NCI-H1092 (cell line): ENCODE measurements around the gene DTYMK.
"Not testable (repeated sequence)": the region's sequence is repeated elsewhere in the genome, so short reads cannot be mapped to it uniquely, and the experiment has no call there.

Source experiments
- DNase-seq: peaks from one replicate; lab custom pipeline; 2025; lab: John Stamatoyannopoulos, UW

DTYMK gene

DNA sequence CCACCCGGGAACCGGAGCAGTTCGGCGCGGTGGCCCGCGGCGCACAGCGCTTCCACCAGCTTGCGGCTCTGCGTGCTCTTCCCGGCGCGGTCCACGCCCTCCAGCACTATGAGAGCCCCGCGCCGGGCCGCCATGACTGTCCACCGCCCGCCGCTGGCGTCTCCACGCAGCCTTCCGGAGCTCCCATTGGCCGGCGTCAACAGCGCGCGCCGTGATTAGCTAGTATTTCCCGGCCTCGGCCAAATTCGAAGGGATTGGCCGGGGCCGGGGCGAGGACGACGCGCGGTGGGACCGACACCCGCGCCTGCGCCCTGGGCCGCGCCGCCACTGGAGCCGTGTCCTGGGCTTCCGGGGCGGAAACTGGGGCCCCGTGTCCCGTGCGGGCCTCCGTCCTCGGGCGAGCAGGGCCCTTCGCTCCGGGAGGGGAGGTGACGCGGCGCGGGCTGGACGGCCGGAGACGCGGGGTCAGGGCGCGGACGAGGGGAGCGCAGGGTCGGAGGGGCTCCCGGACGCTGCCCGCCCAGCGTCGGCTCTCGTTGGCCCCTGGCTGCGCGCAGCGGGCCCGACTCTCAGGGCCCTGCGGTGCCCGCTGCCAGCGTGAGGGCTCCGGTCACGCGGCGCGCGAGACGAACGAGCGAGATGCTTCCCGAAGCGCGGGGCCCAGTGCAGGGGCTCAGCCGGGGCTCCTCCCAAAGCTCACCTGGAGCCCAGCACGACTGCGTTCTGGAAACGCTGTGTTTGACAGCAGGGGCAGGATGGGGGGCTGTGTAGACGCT lies at the start of gene DTYMK:
Gene DTYMK (minus strand): TSS at position 166 of the 776 bp plus-strand sequence. CDS start 32 bp downstream, at position 134.
- DNase-seq, result peak; percentile 86

- no peak for DNase-seq
Measured at GRCh38 chr2:241736111-241736510, 49.5 kb upstream of the DTYMK start.

DNA sequence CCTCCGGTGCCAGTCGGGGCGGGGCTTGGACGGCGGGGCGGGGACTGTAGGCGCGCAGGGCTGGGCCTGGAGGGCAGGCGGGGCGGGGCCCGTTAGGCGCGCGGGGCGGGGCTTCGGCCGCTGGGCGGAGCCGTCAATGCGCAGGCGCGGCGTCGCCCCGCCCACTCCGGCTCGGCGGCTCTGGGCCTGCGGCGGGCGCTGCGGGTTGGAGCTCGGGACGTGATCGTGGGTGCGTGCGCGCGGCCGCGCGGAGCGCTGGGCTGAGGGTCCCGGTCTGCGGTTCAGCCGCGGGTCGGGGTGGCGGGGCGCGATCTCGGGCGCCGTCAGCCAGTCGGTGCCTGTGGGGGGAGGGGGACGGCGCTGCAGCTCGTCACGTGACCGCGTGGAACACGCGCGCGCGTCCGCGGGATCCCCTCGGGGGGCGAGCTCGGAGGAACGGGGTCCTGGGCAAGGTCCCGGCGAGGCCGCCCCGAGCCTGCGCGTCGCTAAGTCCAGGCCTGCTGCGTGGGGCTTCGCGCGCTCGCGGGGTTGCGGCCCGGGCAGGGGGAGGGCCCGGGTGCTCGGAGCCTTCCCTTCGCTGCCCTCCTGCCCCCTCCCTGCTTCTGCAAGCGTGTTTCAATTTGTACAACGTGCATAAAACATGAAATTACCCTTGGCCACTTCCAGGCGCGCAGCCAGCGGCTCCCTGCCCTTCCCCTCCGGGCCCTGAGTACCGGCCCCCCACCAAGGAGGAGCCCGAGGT lies 48.0 kb upstream of the DTYMK start, which contains the start of gene D2HGDH:
Gene D2HGDH (plus strand): TSS at position 164 of the 742 bp plus-strand sequence. CDS start 595 bp downstream, outside the sequence.
- peak; percentile 66 for DNase-seq

- no peak for DNase-seq
Measured at GRCh38 chr2:241734208-241734466, 47.5 kb upstream of the DTYMK start.

- no peak for DNase-seq
Measured at GRCh38 chr2:241733391-241734207, 47.0 kb upstream of the DTYMK start.

GRCh38 chr2:241732513-241733186 lies 46.0 kb upstream of the DTYMK start:
- DNase-seq, result not testable (repeated sequence)

- DNase-seq, result no peak
Measured at GRCh38 chr2:241730671-241731293, 44.2 kb upstream of the DTYMK start.

DNA sequence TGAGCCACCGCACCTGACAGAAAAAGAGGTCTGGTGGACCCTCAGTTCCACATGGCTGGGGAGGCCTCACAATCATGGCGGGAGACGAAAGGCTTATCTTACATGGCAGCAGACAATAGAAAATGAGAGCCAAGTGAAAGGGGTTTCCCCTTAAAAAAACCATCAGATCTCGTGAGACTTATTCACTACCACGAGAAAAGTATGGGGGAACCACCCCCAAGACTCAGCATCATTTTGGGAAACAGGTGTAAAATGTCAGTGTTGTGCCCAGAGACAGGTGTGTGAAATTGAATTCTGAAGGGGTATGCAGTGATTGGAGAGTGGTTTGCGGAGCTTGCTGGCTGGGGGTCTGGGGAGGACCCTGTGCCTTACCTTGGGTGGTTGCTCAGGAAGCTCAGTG lies 43.3 kb upstream of the DTYMK start:
- DNase-seq, result no peak

- no peak for DNase-seq
Measured at GRCh38 chr2:241728627-241729026, 42.0 kb upstream of the DTYMK start.

GRCh38 chr2:241728000-241728399 lies 41.4 kb upstream of the DTYMK start:
- no peak for DNase-seq

GRCh38 chr2:241726459-241726858 lies 39.8 kb upstream of the DTYMK start:
- DNase-seq, result no peak

DNA sequence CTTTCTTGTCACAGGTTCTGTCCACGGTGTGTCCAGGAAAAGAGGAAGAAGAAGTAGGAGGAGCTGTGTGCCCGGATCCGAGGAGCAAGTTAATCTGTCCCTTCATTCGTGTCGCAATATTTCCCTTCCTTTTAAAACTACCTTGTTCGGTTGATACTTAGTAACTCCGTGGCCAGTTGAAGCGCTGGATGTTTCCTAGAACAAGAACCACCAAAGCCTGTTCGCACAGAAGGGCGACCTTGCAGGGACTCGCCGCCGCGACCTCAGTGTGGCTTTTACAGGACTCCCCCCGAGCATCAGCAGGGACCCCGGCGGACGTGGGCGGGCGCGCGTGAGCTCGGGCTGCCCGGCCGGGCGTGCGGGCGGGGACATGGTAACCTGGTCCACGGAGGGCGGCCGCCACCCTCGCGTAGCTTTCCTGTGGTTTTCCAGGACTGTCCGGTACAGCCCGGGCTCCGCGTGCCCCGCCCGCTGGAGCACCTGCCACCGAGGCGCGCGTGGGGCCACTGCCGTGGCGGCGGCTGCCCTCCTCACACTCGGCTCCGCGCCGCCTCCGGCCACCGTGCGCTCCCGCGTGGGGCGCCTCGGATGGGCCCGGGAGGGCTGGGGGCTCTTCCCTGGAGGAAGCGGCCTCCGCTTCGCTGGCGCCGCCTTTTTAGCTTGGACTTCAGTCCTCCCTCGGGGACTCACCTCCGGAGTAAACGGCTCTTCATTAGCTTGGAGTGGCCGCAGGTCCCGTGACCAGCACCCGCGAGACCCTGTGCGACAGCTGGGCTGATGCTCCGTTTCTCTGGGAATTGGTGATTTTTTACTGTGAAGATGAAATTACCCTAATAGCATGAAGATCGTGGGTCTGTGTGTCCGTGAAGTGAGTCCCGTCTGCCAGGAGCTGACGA lies 38.6 kb upstream of the DTYMK start:
- DNase-seq, result no peak

- DNase-seq, result no peak
Measured at GRCh38 chr2:241724259-241724974, 37.8 kb upstream of the DTYMK start.

- no peak for DNase-seq
Measured at GRCh38 chr2:241722896-241723454, 36.4 kb upstream of the DTYMK start.

GRCh38 chr2:241721852-241722251 lies 35.2 kb upstream of the DTYMK start:
- no peak for DNase-seq

- no peak for DNase-seq
Measured at GRCh38 chr2:241720560-241720959, 33.9 kb upstream of the DTYMK start.

GRCh38 chr2:241720099-241720498 lies 33.5 kb upstream of the DTYMK start:
- DNase-seq, result no peak

- no peak for DNase-seq
Measured at GRCh38 chr2:241719093-241719492, 32.5 kb upstream of the DTYMK start.

- no peak for DNase-seq
Measured at GRCh38 chr2:241708879-241709278, 22.3 kb upstream of the DTYMK start.

DNA sequence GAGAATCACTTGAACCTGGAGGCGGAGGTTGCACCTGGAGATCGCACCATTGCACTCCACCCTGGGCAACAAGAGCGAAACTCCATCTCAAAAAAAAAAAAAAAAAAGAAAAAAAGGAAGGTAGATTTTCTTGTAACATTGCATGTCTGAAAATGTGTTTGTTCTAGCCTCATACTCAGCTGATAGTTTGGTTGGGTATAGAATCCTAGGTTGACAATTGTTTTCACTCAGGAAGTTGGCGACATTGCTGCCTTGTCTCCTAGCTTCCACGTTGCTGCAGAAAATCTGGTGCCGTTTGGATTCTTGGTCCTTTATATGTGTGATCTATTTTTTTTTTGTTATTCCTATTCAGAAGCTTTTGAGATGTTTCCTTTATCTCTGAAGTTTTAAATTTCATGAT lies 19.9 kb upstream of the DTYMK start:
- DNase-seq, result no peak
